K562 (cell line): ENCODE measurements around the gene NPTX2. TPM values are rescaled to one million over a fixed set of nuclear protein-coding genes. Genes with fewer than 3 reads are reported as not detected.
"Not testable (repeated sequence)": the region's sequence is repeated elsewhere in the genome, so short reads cannot be mapped to it uniquely, and the experiment has no call there.

Experiments used
- ATAC-seq: fragments of 200-7000 bp; cut with Tn5 transposase; 3 replicates; pipeline ENCODE4 v1.9.1; 2020; ENCODE audit warnings: moderate library complexity
- BruUV-seq: library from RNA; stranded (reverse); fragments of 400-500 nt; replicated peaks from 2 replicates; lab custom pipeline; 2021; lab: Mats Ljungman, UMichigan
- CTCF ChIA-PET: fragments of 300-600 bp; formaldehyde crosslinking; extraction: SDS; loops from one replicate; lab custom pipeline; 2021; ENCODE audit warnings: low intra/inter-chr PET ratio; lab: Yijun Ruan, JAX
- POLR2A ChIA-PET: fragments of 300-600, 350-650 bp; sonication (Branson Sonifier 250); formaldehyde crosslinking; extraction: SDS; loops from one replicate; lab custom pipeline; 2021; ENCODE audit warnings: antibody characterized with exemption, inconsistent platforms; lab: Yijun Ruan, JAX
- DNase-seq, 4 experiments: peaks; one replicate each; pipeline versions ENCODE4 v3.0.0 to v3.0.0-alpha.2; 2011 to 2018; ENCODE audit warnings: low spot score in 3 of 4, mixed read lengths in 3 of 4; ENCODE audit errors: extremely low read depth in 1 of 4
- FAIRE-seq: peaks from 2 replicates; lab custom pipeline; 2011; peaks lifted over from hg19 to GRCh38; lab: Jason Lieb, UNC
- H2AFZ ChIP-seq: 2 replicates; pipeline ENCODE4 v1.6.0; 2011; ENCODE audit warnings: low read depth, low read length, control low read depth, inconsistent platforms
- H3K27ac ChIP-seq: fragments of 200-600 bp; 3 replicates; pipeline ENCODE4 v1.8.0; 2011; ENCODE audit warnings: low read depth, mild to moderate bottlenecking, control low read depth, inconsistent platforms, low read length, moderate library complexity, mixed read lengths; ENCODE audit errors: extremely low read depth
- H3K27me3 ChIP-seq, 2 experiments: fragments of 300-600 bp in 1 of 2; 2 replicates in 1 of 2; 3 replicates in 1 of 2; pipeline versions ENCODE4 v1.6.0 to v1.8.0; 2011; ENCODE audit warnings: inconsistent platforms in 2 of 2, low read length in 2 of 2, mild to moderate bottlenecking in 1 of 2, mixed read lengths in 1 of 2, moderate library complexity in 1 of 2; ENCODE audit not compliant: control insufficient read depth in 2 of 2, insufficient read depth in 2 of 2
- H3K36me3 ChIP-seq: fragments of 300-600 bp; 3 replicates; pipeline ENCODE4 v1.8.0; 2011; ENCODE audit warnings: mild to moderate bottlenecking, low read length, inconsistent platforms; ENCODE audit not compliant: control insufficient read depth, insufficient read depth
- H3K4me1 ChIP-seq, 2 experiments: fragments of 200-600 bp in 1 of 2; replicated peaks in 1 of 2; 2 replicates in 1 of 2; 3 replicates in 1 of 2; pipeline versions ENCODE4 v1.5.1 to v1.8.0; 2011; ENCODE audit warnings: inconsistent platforms in 2 of 2, low read length in 2 of 2, mild to moderate bottlenecking in 1 of 2, mixed read lengths in 1 of 2, moderate library complexity in 1 of 2; ENCODE audit not compliant: control insufficient read depth in 2 of 2, insufficient read depth in 2 of 2
- H3K4me2 ChIP-seq: 2 replicates; pipeline ENCODE4 v1.6.1; 2011; ENCODE audit warnings: low read length, control low read depth, inconsistent platforms, mixed read lengths; ENCODE audit not compliant: insufficient read depth
- H3K4me3 ChIP-seq: fragments of 200-600 bp; sonication (generic), shearing (Covaris generic); 2 replicates; pipeline ENCODE4 v1.5.1; 2016; ENCODE audit warnings: control low read depth, inconsistent platforms
- H3K79me2 ChIP-seq: fragments of 200-600 bp; 3 replicates; pipeline ENCODE4 v1.8.0; 2011; ENCODE audit warnings: low read length, inconsistent platforms; ENCODE audit not compliant: control insufficient read depth, insufficient read depth
- H3K9ac ChIP-seq, 2 experiments: 2 replicates each; pipeline versions ENCODE4 v1.6.0 to v1.6.1; 2011; ENCODE audit warnings: low read depth in 2 of 2, low read length in 2 of 2, control low read depth in 1 of 2, inconsistent platforms in 1 of 2, mild to moderate bottlenecking in 1 of 2, mixed read lengths in 1 of 2; ENCODE audit not compliant: insufficient read depth in 1 of 2
- H3K9me1 ChIP-seq: one replicate; pipeline ENCODE4 v1.6.0; 2011; ENCODE audit warnings: inconsistent platforms, mild to moderate bottlenecking, low read length, moderate library complexity; ENCODE audit not compliant: control insufficient read depth, insufficient read depth
- H3K9me3 ChIP-seq: replicated peaks from 2 replicates; pipeline ENCODE4 v1.5.1; 2011; ENCODE audit warnings: low read depth, low read length, inconsistent platforms; ENCODE audit not compliant: control insufficient read depth, insufficient read depth
- H4K20me1 ChIP-seq: replicated peaks from 2 replicates; pipeline ENCODE4 v1.6.1; 2011; ENCODE audit warnings: low read length, inconsistent platforms, mixed read lengths; ENCODE audit not compliant: control insufficient read depth, insufficient read depth
- NFIC ChIP-seq: fragments of 450-650 bp; IDR thresholded peaks from 2 replicates; pipeline ENCODE4 v1.6.1; 2017; ENCODE audit warnings: mild to moderate bottlenecking, inconsistent platforms
- POLR2B ChIP-seq: fragments of 450-650 bp; IDR thresholded peaks from 2 replicates; pipeline ENCODE4 v1.6.1; 2018; ENCODE audit warnings: low read depth; ENCODE audit not compliant: partially characterized antibody
- TGIF2 ChIP-seq: sonication (generic); formaldehyde crosslinking; IDR thresholded peaks from 2 replicates; pipeline ENCODE4 v1.8.1; 2022; ENCODE audit warnings: mild to moderate bottlenecking, missing genetic modification reagents, moderate library complexity
- THRAP3 ChIP-seq: fragments of 450-650 bp; IDR thresholded peaks from 2 replicates; pipeline ENCODE4 v1.6.1; 2016; ENCODE audit warnings: mild to moderate bottlenecking, inconsistent platforms, borderline replicate concordance
- WGBS: fragments of 100-300 bp; shearing (Covaris generic); methylation state at CpG from one replicate; pipeline ENCODE4 v1.1.6; 2016; ENCODE audit warnings: low coverage, mixed read lengths; ENCODE audit not compliant: insufficient coverage; ENCODE audit errors: missing lambda C conversion rate; 5-methylcytosine and 5-hydroxymethylcytosine counted together
- in situ Hi-C: fragments of 300-500 bp; cut with MboI; formaldehyde crosslinking; loops from 4 replicates; pipeline ENCODE4 v1.15.0; 2018; ENCODE audit warnings: inconsistent platforms, mixed read lengths
- intact Hi-C: fragments of 100-400 bp; cut with micrococcal nuclease; formaldehyde crosslinking; loops from 2 replicates; pipeline ENCODE4 v1.14.2; 2022
- polyA plus RNA-seq, 8 experiments: library from polyadenylated mRNA; depleted of rRNA in 4 of 8; stranded (reverse) in 5 of 8; unstranded in 3 of 8; fragments of >200 nt; fragmentation: Nextera tagmentation in 2 of 8; fragmentation: Illumina TruSeq in 1 of 8; extraction: Ambion mirVana in 2 of 8; extraction: Trizol in 1 of 8; gene quantifications; 2 replicates each; pipeline versions ENCODE4 v1.2.1 to v1.2.3, GENCODE V29; 2011 to 2014; ENCODE audit warnings: inconsistent platforms in 1 of 8, missing spikeins in 1 of 8
- total RNA-seq, 7 experiments: library from RNA; depleted of rRNA in 6 of 7; stranded (reverse); fragments of >200 nt in 6 of 7; fragmentation: Illumina TruSeq in 2 of 7; extraction: Trizol in 2 of 7; gene quantifications; 2 replicates each; pipeline versions ENCODE4 v1.2.1 to v1.2.3, GENCODE V29; 2011 to 2021; ENCODE audit warnings: low replicate concordance in 1 of 7
- TF ChIP-seq, protein P1 (sequence below): sonication (generic); formaldehyde crosslinking; IDR thresholded peaks from 2 replicates; pipeline ENCODE4 v1.8.0; 2022; ENCODE audit warnings: mild to moderate bottlenecking, missing genetic modification reagents

Gene NPTX2
- total and polyA plus RNA-seq, 9 of the 15 experiments (the other 6 are each of a cell fraction or from before 2014, with no cell fraction given), result 0.07 TPM; not detected in 8

- DNase-seq, result no peak
- no peak overlapping the region for H3K4me3 ChIP-seq
- intact Hi-C loops (no loop called here), in situ Hi-C loops (no loop called here)
- BruUV-seq, result no TSS peak
- no peak overlapping the region for H3K9ac ChIP-seq
- 0% methylated on average over 5 of the region's 5 CpGs for WGBS
- H3K36me3 ChIP-seq, result no peaks in the 10 kb centered on the region
- no peaks in the 10 kb centered on the region for H4K20me1 ChIP-seq
- ATAC-seq, result no peak
- H3K27ac ChIP-seq, result no peak overlapping the region
- POLR2A ChIA-PET, result no interaction called here
- H3K4me1 ChIP-seq, result no peaks in the 10 kb centered on the region; a peak in 1 of 5 replicates
- no peak overlapping the region for H2AFZ ChIP-seq
- no peak for TF ChIP-seq THRAP3
- TF ChIP-seq, protein P1, sequence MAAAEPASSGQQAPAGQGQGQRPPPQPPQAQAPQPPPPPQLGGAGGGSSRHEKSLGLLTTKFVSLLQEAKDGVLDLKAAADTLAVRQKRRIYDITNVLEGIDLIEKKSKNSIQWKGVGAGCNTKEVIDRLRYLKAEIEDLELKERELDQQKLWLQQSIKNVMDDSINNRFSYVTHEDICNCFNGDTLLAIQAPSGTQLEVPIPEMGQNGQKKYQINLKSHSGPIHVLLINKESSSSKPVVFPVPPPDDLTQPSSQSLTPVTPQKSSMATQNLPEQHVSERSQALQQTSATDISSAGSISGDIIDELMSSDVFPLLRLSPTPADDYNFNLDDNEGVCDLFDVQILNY, result no peak
- H3K27me3 ChIP-seq, result peaks cover 28 to 39% of the 10 kb centered on the region in 2 experiments
- H3K9me1 ChIP-seq, result no peaks in the 10 kb centered on the region
- no peak for FAIRE-seq
- H3K79me2 ChIP-seq, result no peaks in the 10 kb centered on the region
- CTCF ChIA-PET, result no interaction called here
- no peaks in the 10 kb centered on the region; the same call in 1 of the 2 replicates for H3K9me3 ChIP-seq
- H3K4me2 ChIP-seq, result no peak overlapping the region
Measured at GRCh38 chr7:98571006-98571405, 46.1 kb upstream of the NPTX2 start.

DNA sequence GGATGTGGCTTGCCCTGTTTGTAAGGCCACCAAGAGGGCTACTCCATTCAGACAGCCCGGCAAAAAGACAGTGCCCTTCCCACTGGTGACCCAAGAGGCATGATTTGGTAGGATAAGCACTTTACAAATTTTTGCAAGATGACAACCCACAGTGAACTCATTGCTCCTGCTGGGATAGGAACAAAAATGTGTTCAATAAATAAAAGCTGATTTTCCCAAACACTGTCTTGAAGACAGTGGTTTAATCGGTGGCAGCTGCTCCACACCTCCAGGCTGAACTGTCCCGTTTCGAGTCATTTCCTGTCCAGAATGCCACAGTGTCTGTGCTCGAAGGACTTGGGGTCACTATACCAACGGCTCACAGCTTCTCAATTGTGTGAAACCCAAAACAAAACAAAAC lies 45.1 kb upstream of the NPTX2 start:
- FAIRE-seq, result no peak
- POLR2A ChIA-PET, result interaction anchor here (0.6 kb wide), 1 partner anchor 306 kb away, joined by 5 read pairs; no protein-coding TSS in a partner anchor
- in situ Hi-C loops, result no loop called here

GRCh38 chr7:98572716-98573115 lies 44.4 kb upstream of the NPTX2 start:
- H3K4me3 ChIP-seq, H3K9ac ChIP-seq, intact Hi-C loops, H3K27ac ChIP-seq, H4K20me1 ChIP-seq, H2AFZ ChIP-seq, H3K36me3 ChIP-seq, H3K9me3 ChIP-seq, BruUV-seq, ATAC-seq, DNase-seq, in situ Hi-C loops, POLR2A ChIA-PET, H3K4me1 ChIP-seq, H3K4me2 ChIP-seq, FAIRE-seq, H3K79me2 ChIP-seq, H3K9me1 ChIP-seq: not testable (repeated sequence)
- CTCF ChIA-PET, result interaction anchor here (0.6 kb wide), 1 partner anchor 1545 kb away, joined by 5 read pairs; no protein-coding TSS in a partner anchor
- WGBS, result 0% methylated on average over 9 of the region's 9 CpGs
- peaks cover 25 to 36% of the 10 kb centered on the region in 2 experiments for H3K27me3 ChIP-seq

More for the DNA sequence above, 45.1 kb upstream of the NPTX2 start:
- TF ChIP-seq POLR2B (no peak), TGIF2 (no peak), NFIC (no peak)
- no peak overlapping the region for H2AFZ ChIP-seq
- H3K4me1 ChIP-seq, result no peaks in the 10 kb centered on the region; a peak in 1 of 5 replicates
- H3K79me2 ChIP-seq, result no peaks in the 10 kb centered on the region
- 0% methylated on average over 6 of the region's 6 CpGs for WGBS
- H3K9ac ChIP-seq, result no peak overlapping the region
- peaks cover 26 to 39% of the 10 kb centered on the region in 2 experiments for H3K27me3 ChIP-seq
- H4K20me1 ChIP-seq, result no peaks in the 10 kb centered on the region
- no peak overlapping the region for H3K27ac ChIP-seq
- no peak overlapping the region for H3K4me2 ChIP-seq
- H3K9me1 ChIP-seq, result no peaks in the 10 kb centered on the region
- CTCF ChIA-PET, result no interaction called here
- H3K9me3 ChIP-seq, result no peaks in the 10 kb centered on the region; the same call in 1 of the 2 replicates
- no TSS peak for BruUV-seq
- DNase-seq, result no peak
- H3K36me3 ChIP-seq, result no peaks in the 10 kb centered on the region
- no peak for ATAC-seq
- intact Hi-C loops, result no loop called here
- H3K4me3 ChIP-seq, result no peak overlapping the region
